ENCODE results near the gene POLR3A. TPM values are rescaled to one million over a fixed set of nuclear protein-coding genes. Genes with fewer than 3 reads are reported as not detected.

POLR3A gene
- total and polyA plus RNA-seq, 12 donors, result 4.2 to 12.5 (median 10.2) TPM

- intact Hi-C loops (cut with DNase I), result loop anchor here (5.0 to 10.0 kb wide), 12 partner anchors 245 to 1147 kb away; partner anchors contain the start of gene ZMIZ1 (in 2 of the 10)
- Histone ChIP-seq H3K4me3 (no peak overlapping the region), H3K27me3 (no peaks in the 10 kb centered on the region), H3K36me3 (no peaks in the 10 kb centered on the region), H3K9me3 (no peaks in the 10 kb centered on the region), H3K27ac (no peak overlapping the region), H3K4me1 (peaks cover 0 to 19% (median 7%) of the 10 kb centered on the region in 9 donors)
- DNase-seq, result no peak
- TF ChIP-seq CTCF (IDR thresholded peaks at IDR 0.05), result no peak
- 81 to 88% methylated on average over 1 of the region's 1 CpG for WGBS, 2 donors
- no peak for ATAC-seq
These were observed 20.5 kb upstream of the POLR3A start for GRCh38 chr10:78049851-78050250.

- Histone ChIP-seq H3K27ac (no peak overlapping the region), H3K4me1 (peaks cover 0 to 19% (median 12%) of the 10 kb centered on the region in 9 donors), H3K4me3 (no peak overlapping the region), H3K36me3 (peaks cover 0 to 7% (median under 1%) of the 10 kb centered on the region in 9 donors), H3K27me3 (no peaks in the 10 kb centered on the region), H3K9me3 (no peaks in the 10 kb centered on the region)
- TF ChIP-seq CTCF (IDR thresholded peaks at IDR 0.05), result peak; percentile 80 to 93 (median 90)
- intact Hi-C loops (cut with DNase I), result loop anchor here in 9 of 10 donors (1.0 to 10.0 kb wide), 12 partner anchors 255 to 1150 kb away; partner anchors contain the start of gene ZMIZ1 (in 2 of the 9)
- 24 to 25% methylated on average over 13 of the region's 13 CpGs for WGBS, 2 donors
- ATAC-seq (peak; percentile 72 to 91 (median 87)), DNase-seq (peak; percentile 85 to 87)
These were observed 18.1 kb upstream of the POLR3A start for GRCh38 chr10:78047314-78047891.

- Histone ChIP-seq H3K27ac (no peak overlapping the region), H3K4me1 (peaks cover 0 to 25% (median 12%) of the 10 kb centered on the region in 9 donors), H3K36me3 (peaks cover 0 to 12% (median 6%) of the 10 kb centered on the region in 9 donors), H3K4me3 (no peak overlapping the region), H3K27me3 (no peaks in the 10 kb centered on the region), H3K9me3 (no peaks in the 10 kb centered on the region)
- no peak for ATAC-seq
- intact Hi-C loops (cut with DNase I), result loop anchor here in 9 of 10 donors (1.0 to 10.0 kb wide), 12 partner anchors 256 to 1151 kb away; partner anchors contain the start of gene ZMIZ1 (in 2 of the 9)
- no peak for TF ChIP-seq CTCF (IDR thresholded peaks at IDR 0.05)
- no peak for DNase-seq
- 77 to 79% methylated on average over 10 of the region's 10 CpGs for WGBS, 2 donors
These were observed 17.5 kb upstream of the POLR3A start for GRCh38 chr10:78046711-78047269.

- intact Hi-C loops (cut with DNase I), result loop anchor here in 9 of 10 donors (2.0 to 10.0 kb wide), 11 partner anchors 256 to 1151 kb away; partner anchors contain the start of gene ZMIZ1 (in 2 of the 9)
- DNase-seq (no peak), ATAC-seq (no peak)
- peaks cover 0 to 22% (median 16%) of the 10 kb centered on the region in 9 donors for H3K36me3 ChIP-seq
- no peak overlapping the region for H3K4me3 ChIP-seq
- no peaks in the 10 kb centered on the region for H3K9me3 ChIP-seq
- TF ChIP-seq CTCF (IDR thresholded peaks at IDR 0.05), result no peak
- peaks cover 0 to 35% (median 12%) of the 10 kb centered on the region in 9 donors for H3K4me1 ChIP-seq
- H3K27ac ChIP-seq, result no peak overlapping the region
- H3K27me3 ChIP-seq, result no peaks in the 10 kb centered on the region
- WGBS, 2 donors, result 93% methylated on average over 8 of the region's 8 CpGs
These were observed 16.5 kb upstream of the POLR3A start for GRCh38 chr10:78045856-78046255.
